Subcutaneous adipose tissue (tissue), 4 donors: ENCODE results near the gene RIMOC1. TPM values are rescaled to one million over a fixed set of nuclear protein-coding genes. Genes with fewer than 3 reads are reported as not detected.

Experiments
- total RNA-seq, 4 donors: library from RNA; depleted of rRNA; stranded (reverse); fragments of >200 nt; gene quantifications; one replicate each; pipeline ENCODE4 v1.1.0, GENCODE V29; 2016
- TF ChIP-seq, protein P1 (sequence below): fragments of 450-650 bp; IDR thresholded peaks from one replicate; pipeline ENCODE4 v1.5.1; 2016; ENCODE audit warnings: low read depth, mild to moderate bottlenecking, control low read depth, antibody characterized with exemption, moderate library complexity

The RIMOC1 gene
- total RNA-seq, 4 donors from 2014 or later = 19.9 to 42.2 (median 23.6) TPM

DNA sequence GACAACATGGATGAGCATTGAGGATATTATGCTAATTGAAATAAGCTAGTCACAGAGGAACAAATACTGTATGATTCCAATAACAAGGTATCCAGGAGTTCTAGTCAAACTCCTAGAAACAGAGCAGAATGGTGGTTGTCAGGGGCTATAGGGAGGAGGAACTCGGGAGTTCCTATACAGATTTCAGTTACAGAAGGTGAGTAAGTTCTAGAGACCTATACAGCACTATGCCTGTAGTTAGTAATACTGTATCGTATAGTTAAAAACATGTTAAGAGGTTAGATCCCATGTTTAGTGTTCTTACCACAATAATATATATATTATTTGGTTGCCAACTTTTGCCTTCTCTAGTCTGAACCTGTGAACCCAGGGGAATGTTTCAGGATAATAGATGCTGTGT, 26.0 kb upstream of the RIMOC1 start:
- TF ChIP-seq, protein P1, sequence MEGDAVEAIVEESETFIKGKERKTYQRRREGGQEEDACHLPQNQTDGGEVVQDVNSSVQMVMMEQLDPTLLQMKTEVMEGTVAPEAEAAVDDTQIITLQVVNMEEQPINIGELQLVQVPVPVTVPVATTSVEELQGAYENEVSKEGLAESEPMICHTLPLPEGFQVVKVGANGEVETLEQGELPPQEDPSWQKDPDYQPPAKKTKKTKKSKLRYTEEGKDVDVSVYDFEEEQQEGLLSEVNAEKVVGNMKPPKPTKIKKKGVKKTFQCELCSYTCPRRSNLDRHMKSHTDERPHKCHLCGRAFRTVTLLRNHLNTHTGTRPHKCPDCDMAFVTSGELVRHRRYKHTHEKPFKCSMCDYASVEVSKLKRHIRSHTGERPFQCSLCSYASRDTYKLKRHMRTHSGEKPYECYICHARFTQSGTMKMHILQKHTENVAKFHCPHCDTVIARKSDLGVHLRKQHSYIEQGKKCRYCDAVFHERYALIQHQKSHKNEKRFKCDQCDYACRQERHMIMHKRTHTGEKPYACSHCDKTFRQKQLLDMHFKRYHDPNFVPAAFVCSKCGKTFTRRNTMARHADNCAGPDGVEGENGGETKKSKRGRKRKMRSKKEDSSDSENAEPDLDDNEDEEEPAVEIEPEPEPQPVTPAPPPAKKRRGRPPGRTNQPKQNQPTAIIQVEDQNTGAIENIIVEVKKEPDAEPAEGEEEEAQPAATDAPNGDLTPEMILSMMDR = no peak

DNA sequence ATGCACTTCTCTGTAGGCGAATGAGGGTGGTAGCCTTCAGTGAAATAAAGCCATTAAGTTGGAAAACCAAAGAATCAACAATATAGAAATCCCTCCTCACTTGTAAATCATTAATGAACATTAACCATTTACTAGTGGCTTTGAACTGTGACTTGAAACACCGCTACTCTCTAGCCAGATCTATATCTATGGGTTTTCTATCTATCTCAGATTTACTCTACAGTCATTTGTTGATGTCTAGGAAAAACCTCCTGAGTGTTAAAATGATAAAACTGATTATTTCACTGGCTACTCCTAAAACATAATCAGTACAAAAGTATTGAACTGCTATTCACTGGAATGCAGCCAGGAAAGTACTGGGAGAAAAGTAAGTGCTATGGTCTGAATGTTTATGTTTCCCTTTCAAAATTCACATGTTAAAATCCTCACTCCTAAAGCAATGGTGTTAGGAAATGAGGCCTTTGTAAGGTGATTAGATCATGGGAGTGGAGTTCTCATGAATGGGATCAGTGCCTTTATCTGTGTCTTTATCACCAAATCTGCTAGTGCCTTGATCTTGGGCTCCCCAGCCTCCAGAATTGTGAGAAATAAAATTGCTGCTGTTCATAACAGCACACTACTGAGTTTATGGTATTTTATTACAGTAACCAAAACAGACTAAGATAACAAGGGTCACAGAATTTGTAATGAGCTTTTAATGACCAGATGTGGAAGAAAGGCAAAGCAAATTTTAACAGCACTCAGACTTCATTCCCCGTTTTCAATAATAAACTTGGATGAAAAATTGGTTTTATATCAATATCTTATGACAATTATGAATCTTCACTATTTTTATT, 25.3 kb upstream of the RIMOC1 start:
- TF ChIP-seq, protein P1 = no peak

DNA sequence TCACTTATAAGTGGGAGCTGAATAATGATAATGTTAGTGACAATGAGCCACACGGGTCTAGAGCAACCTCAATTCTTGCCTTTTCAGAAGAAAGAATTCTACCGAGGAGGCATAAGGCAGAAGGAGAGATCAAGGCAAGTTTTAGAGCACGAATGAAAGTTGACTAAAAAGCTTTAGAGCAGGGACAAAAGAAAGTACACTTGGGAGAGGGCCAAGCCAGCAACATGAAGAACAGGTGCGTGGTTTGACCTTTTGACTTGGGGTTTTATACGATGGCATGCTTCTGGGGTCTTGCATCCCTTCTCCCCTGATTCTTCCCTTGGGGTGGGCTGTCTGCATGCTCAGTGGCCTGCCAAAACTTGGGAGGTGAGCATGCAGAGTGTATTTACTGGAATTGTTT, 21.4 kb upstream of the RIMOC1 start:
- TF ChIP-seq, protein P1 = no peak

DNA sequence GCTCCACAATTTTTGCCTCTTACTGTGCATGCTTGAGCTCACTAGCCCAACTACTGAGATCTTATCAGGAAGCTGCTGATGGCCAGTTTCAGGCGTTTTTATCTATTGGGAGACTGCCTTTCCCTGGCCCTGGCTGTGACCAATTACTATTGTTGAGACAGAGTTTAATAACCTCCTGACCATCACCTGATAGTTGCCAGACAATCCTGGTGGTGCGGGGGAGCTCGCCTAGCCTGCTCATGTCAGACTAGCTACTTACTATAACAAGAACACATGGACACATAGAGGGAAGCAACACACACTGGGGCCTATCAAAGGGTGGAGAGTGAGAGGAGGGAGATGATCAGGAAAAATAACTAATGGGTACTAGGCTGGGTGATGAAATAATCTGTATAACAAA, 20.9 kb upstream of the RIMOC1 start:
- TF ChIP-seq, protein P1 = no peak

DNA sequence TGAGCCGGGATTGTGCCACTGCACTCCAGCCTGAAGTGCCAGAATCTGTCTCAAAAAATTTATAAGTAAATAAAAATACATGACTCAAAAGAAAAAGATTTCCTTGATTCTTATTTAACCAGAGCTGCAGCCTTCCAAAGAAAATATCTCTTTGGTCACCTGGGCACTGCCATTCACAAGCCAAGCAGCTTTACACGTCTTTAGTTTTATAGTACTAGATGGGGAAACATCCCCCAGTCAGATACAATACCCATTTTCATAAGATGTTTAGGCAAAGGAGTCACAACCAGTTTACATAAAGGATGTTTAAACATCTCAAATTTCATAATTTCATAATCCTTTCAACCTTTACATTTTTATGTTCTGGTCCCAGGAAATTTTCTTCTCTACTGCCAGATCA, 20.2 kb upstream of the RIMOC1 start:
- TF ChIP-seq, protein P1 = no peak

DNA sequence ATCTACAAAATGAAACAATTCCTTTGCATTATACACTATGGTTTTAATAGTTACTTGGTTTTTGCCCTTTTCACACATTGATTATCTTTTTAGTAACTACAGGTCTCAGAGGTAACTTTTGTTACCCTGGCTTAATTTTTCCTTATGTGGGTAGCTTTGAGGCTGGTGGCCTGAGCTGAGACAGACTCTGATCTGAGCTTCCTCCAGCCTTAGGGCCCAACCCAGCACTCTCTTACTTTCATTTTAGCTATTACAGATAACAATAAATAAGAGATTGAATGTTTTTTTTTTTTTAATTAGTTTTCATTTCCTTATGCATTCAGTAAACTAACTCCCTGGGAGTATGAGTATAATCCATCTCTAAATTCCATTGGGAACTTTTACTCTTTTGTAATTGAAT, 18.9 kb upstream of the RIMOC1 start:
- TF ChIP-seq, protein P1 = no peak

DNA sequence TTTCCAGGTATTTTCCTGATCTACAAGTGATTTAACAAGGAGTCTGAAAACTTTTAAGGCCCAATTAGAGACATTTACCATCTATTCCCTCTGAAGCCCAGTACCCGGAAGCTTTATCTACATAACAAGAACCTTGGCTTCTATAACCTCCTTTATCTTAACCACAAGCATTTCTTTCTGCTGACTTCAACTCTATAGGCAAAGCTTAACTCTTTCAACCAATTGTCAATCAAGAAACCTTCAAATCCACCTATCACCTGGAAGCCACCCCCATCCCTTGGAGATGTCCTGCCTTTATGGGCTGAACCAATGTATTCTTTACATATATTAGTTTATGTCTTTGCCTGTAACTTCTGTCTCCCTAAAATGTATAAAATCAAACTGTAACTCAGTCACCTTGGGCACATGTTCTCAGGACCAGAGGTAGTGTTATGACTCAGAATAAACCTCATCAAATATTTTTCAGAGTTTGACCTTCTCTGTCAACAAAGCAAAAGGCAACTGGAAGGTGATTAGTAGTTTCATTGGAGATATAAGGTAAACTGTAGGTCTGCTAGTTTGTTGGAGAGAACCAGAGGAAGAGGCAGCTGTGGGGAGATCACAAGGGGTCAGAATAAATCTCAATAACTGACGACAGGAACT, 13.0 kb upstream of the RIMOC1 start:
- TF ChIP-seq, protein P1 = no peak
